PFSK-1 (cell line): ENCODE results near the gene MBD3L2.
"Not testable (repeated sequence)": the region's sequence is repeated elsewhere in the genome, so short reads cannot be mapped to it uniquely, and the experiment has no call there.

Source experiments
- FOXP2 ChIP-seq: optimal IDR thresholded peaks from 2 replicates; pipeline ENCODE3; 2011; ENCODE audit warnings: borderline replicate concordance, control low read depth, inconsistent platforms; ENCODE audit not compliant: insufficient read depth; ENCODE audit errors: extremely low read length, extremely low read depth
- POLR2AphosphoS5 ChIP-seq: IDR thresholded peaks from 2 replicates; pipeline ENCODE4 v1.6.1; 2012; ENCODE audit warnings: low read depth, mild to moderate bottlenecking, control low read depth, low read length, moderate library complexity
- SIN3A ChIP-seq: IDR thresholded peaks from 2 replicates; pipeline ENCODE4 v1.6.1; 2012; ENCODE audit warnings: mild to moderate bottlenecking, low read length, moderate library complexity, borderline replicate concordance; ENCODE audit not compliant: insufficient read depth
- TAF1 ChIP-seq: IDR thresholded peaks from 2 replicates; pipeline ENCODE4 v1.6.1; 2012; ENCODE audit warnings: low read length, control low read depth, borderline replicate concordance; ENCODE audit not compliant: insufficient read depth
- TF ChIP-seq, protein P1 (sequence below), 2 experiments: IDR thresholded peaks; 2 replicates each; pipeline versions ENCODE4 v1.6.1 to v1.8.0; 2011 to 2012; ENCODE audit warnings: low read depth in 2 of 2, low read length in 2 of 2, control low read depth in 1 of 2, inconsistent platforms in 1 of 2, mild to moderate bottlenecking in 1 of 2, moderate library complexity in 1 of 2; ENCODE audit not compliant: insufficient read depth in 1 of 2

- TF ChIP-seq POLR2AphosphoS5, SIN3A, TAF1, FOXP2: not testable (repeated sequence)
- TF ChIP-seq, protein P1, sequence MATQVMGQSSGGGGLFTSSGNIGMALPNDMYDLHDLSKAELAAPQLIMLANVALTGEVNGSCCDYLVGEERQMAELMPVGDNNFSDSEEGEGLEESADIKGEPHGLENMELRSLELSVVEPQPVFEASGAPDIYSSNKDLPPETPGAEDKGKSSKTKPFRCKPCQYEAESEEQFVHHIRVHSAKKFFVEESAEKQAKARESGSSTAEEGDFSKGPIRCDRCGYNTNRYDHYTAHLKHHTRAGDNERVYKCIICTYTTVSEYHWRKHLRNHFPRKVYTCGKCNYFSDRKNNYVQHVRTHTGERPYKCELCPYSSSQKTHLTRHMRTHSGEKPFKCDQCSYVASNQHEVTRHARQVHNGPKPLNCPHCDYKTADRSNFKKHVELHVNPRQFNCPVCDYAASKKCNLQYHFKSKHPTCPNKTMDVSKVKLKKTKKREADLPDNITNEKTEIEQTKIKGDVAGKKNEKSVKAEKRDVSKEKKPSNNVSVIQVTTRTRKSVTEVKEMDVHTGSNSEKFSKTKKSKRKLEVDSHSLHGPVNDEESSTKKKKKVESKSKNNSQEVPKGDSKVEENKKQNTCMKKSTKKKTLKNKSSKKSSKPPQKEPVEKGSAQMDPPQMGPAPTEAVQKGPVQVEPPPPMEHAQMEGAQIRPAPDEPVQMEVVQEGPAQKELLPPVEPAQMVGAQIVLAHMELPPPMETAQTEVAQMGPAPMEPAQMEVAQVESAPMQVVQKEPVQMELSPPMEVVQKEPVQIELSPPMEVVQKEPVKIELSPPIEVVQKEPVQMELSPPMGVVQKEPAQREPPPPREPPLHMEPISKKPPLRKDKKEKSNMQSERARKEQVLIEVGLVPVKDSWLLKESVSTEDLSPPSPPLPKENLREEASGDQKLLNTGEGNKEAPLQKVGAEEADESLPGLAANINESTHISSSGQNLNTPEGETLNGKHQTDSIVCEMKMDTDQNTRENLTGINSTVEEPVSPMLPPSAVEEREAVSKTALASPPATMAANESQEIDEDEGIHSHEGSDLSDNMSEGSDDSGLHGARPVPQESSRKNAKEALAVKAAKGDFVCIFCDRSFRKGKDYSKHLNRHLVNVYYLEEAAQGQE (IDR thresholded peaks at IDR 0.05; ENCODE audit: insufficient read depth in 1 of 2, low read depth in 2 of 2, low read length in 2 of 2): not testable (repeated sequence)
These were observed 27.8 kb upstream of the MBD3L2 start, which contains the start of gene MBD3L2B for GRCh38 chr19:7021331-7021730.
